Upper lobe of left lung (tissue), 6 donors: Measurements from ENCODE around the gene SEC14L2. TPM values are rescaled to one million over a fixed set of nuclear protein-coding genes. Genes with fewer than 3 reads are reported as not detected.

Source experiments
- ATAC-seq, 2 donors: fragments of 200-7000 bp; cut with Tn5 transposase; one replicate each; pipeline ENCODE4 v1.9.1; 2022; ENCODE audit warnings: mild to moderate bottlenecking in 2 of 2, moderate library complexity in 2 of 2; ENCODE audit not compliant: low FRiP score in 2 of 2
- DNase-seq, 2 donors: peaks; one replicate each; pipeline ENCODE4 v3.0.0-alpha.2; 2019 to 2020
- H3K27ac ChIP-seq, 4 donors: fragments of 200-600 bp; sonication (generic); one replicate each; pipeline ENCODE4 v1.5.1; 2016 to 2019
- H3K27me3 ChIP-seq, 4 donors: fragments of 200-600 bp; sonication (generic); one replicate each; pipeline ENCODE4 v1.5.1; 2017 to 2019
- H3K36me3 ChIP-seq, 4 donors: fragments of 200-600 bp; sonication (generic); one replicate each; pipeline ENCODE4 v1.5.1; 2016 to 2019
- H3K4me1 ChIP-seq, 4 donors: fragments of 200-600 bp; sonication (generic); one replicate each; pipeline ENCODE4 v1.5.1; 2018 to 2019
- H3K4me3 ChIP-seq, 4 donors: fragments of 200-600 bp; sonication (generic); one replicate each; pipeline ENCODE4 v1.5.1; 2017 to 2019; ENCODE audit warnings: mild to moderate bottlenecking in 2 of 4, moderate library complexity in 1 of 4
- H3K9me3 ChIP-seq, 4 donors: fragments of 200-600 bp; sonication (generic); one replicate each; pipeline ENCODE4 v1.5.1; 2018 to 2019
- CTCF ChIP-seq, 6 experiments: fragments of 450-650 bp in 4 of 6; fragments of 200-600 bp in 2 of 6; sonication (generic) in 2 of 6; IDR thresholded peaks; one replicate each; pipeline ENCODE4 v1.5.1; 2016 to 2019; ENCODE audit warnings: antibody characterized with exemption in 6 of 6
- EP300 ChIP-seq, 4 donors: sonication (generic); formaldehyde crosslinking; IDR thresholded peaks; one replicate each; pipeline ENCODE4 v1.5.1; 2017; ENCODE audit warnings: antibody characterized with exemption in 4 of 4, control low read depth in 2 of 4
- POLR2A ChIP-seq, 4 donors: fragments of 450-650 bp; IDR thresholded peaks; one replicate each; pipeline ENCODE4 v1.5.1; 2016 to 2017; ENCODE audit warnings: antibody characterized with exemption in 4 of 4, mild to moderate bottlenecking in 2 of 4
- POLR2AphosphoS5 ChIP-seq, 2 donors: sonication (generic); formaldehyde crosslinking; IDR thresholded peaks; one replicate each; pipeline ENCODE4 v1.5.1; 2017; ENCODE audit warnings: antibody characterized with exemption in 2 of 2
- WGBS, 2 donors: methylation state at CpG; one replicate each; pipeline ENCODE4 v1.1.5; 2017 to 2018; 5-methylcytosine and 5-hydroxymethylcytosine counted together
- total RNA-seq, 6 donors: library from RNA; depleted of rRNA in 4 of 6; stranded (reverse); fragments of >200 nt in 4 of 6; gene quantifications; one replicate each; pipeline versions ENCODE4 v1.1.0 to v1.2.1, GENCODE V29; 2016 to 2021
- donor health status: DM: no; HTN: no; CAD: no; lungs with moderate emphysema.
- donor health status: DM: no; HTN: yes; CAD: no; lungs with severe emphysema.

The SEC14L2 gene
- total RNA-seq, 6 donors from 2014 or later: 5.6 to 12.6 (median 8.4) TPM

DNA sequence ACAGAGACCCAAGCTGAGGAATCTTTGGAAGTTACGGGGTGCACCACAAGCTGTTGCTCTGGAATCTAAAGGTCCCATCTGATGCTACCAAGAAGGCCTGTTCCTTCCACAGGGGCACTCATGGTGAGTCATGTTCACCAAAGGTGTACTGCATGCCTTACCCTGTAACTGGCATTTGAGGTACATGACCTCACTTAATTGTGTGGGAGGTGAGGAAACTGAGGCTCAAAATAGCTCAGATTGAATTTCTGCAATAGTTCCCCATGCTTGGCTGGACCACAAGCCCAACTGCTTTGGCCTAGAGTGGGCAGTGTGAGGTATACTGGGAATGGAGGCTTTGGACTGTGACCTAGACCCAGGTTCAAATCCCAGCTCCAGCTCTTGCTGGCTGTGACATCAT lies 37.0 kb downstream of the SEC14L2 start:
- TF ChIP-seq EP300 (IDR thresholded peaks at IDR 0.05): no peak
- TF ChIP-seq POLR2AphosphoS5 (IDR thresholded peaks at IDR 0.05): no peak
- no peak for TF ChIP-seq POLR2A (IDR thresholded peaks at IDR 0.05)
- TF ChIP-seq CTCF (IDR thresholded peaks at IDR 0.05): no peak

GRCh38 chr22:30434843-30435242 lies 38.0 kb downstream of the SEC14L2 start:
- H3K9me3 ChIP-seq: no peaks in the 10 kb centered on the region
- peak overlapping the region; percentile 35 to 76 (median 67) for H3K27ac ChIP-seq
- DNase-seq (no peak), ATAC-seq (no peak)
- H3K27me3 ChIP-seq: no peaks in the 10 kb centered on the region
- no peaks in the 10 kb centered on the region for H3K36me3 ChIP-seq
- 90% methylated on average over 1 of the region's 1 CpG; no CpG with 5 or more reads in 1 of the 2 donors for WGBS, 2 donors
- no peaks in the 10 kb centered on the region for H3K4me1 ChIP-seq
- TF ChIP-seq POLR2AphosphoS5 (IDR thresholded peaks at IDR 0.05): no peak
- TF ChIP-seq EP300 (IDR thresholded peaks at IDR 0.05): no peak
- no peak for TF ChIP-seq POLR2A (IDR thresholded peaks at IDR 0.05)
- no peak for TF ChIP-seq CTCF (IDR thresholded peaks at IDR 0.05)
- H3K4me3 ChIP-seq: no peak overlapping the region

More for the DNA sequence above, 37.0 kb downstream of the SEC14L2 start:
- Histone ChIP-seq H3K4me1 (no peaks in the 10 kb centered on the region), H3K9me3 (no peaks in the 10 kb centered on the region), H3K27me3 (no peaks in the 10 kb centered on the region), H3K4me3 (no peak overlapping the region), H3K27ac (no peak overlapping the region), H3K36me3 (no peaks in the 10 kb centered on the region)
- ATAC-seq (no peak), DNase-seq (no peak)
- WGBS, 2 donors: 92 to 100% methylated on average over 1 of the region's 1 CpG

GRCh38 chr22:30435674-30436126 lies 38.9 kb downstream of the SEC14L2 start:
- DNase-seq (peak in 1 of 2 donors; percentile 54), ATAC-seq (no peak)
- Histone ChIP-seq H3K4me3 (no peak overlapping the region), H3K27ac (peak overlapping the region; percentile 35 to 76 (median 67)), H3K9me3 (no peaks in the 10 kb centered on the region), H3K4me1 (no peaks in the 10 kb centered on the region), H3K27me3 (no peaks in the 10 kb centered on the region), H3K36me3 (no peaks in the 10 kb centered on the region)
- TF ChIP-seq POLR2A (IDR thresholded peaks at IDR 0.05) (peak in 1 of 4 donors; percentile 40), CTCF (IDR thresholded peaks at IDR 0.05) (peak in 4 of 6 experiments; percentile 27 to 38 (median 32)), EP300 (IDR thresholded peaks at IDR 0.05) (peak in 2 of 4 donors; percentile 20 to 57), POLR2AphosphoS5 (IDR thresholded peaks at IDR 0.05) (no peak)
- WGBS, 2 donors: 49 to 61% methylated on average over 6 of the region's 6 CpGs

- H3K4me1 ChIP-seq: no peaks in the 10 kb centered on the region
- H3K9me3 ChIP-seq: no peaks in the 10 kb centered on the region
- H3K4me3 ChIP-seq: no peak overlapping the region
- peak overlapping the region in 3 of 4 donors; percentile 62 to 76 (median 72) for H3K27ac ChIP-seq
- H3K36me3 ChIP-seq: no peaks in the 10 kb centered on the region
- ATAC-seq (no peak), DNase-seq (no peak)
- TF ChIP-seq POLR2AphosphoS5 (IDR thresholded peaks at IDR 0.05) (no peak), POLR2A (IDR thresholded peaks at IDR 0.05) (no peak), CTCF (IDR thresholded peaks at IDR 0.05) (no peak), EP300 (IDR thresholded peaks at IDR 0.05) (no peak)
- no peaks in the 10 kb centered on the region for H3K27me3 ChIP-seq
- WGBS, 2 donors: 89 to 90% methylated on average over 2 of the region's 2 CpGs
These were observed 39.4 kb downstream of the SEC14L2 start for GRCh38 chr22:30436196-30436595.

DNA sequence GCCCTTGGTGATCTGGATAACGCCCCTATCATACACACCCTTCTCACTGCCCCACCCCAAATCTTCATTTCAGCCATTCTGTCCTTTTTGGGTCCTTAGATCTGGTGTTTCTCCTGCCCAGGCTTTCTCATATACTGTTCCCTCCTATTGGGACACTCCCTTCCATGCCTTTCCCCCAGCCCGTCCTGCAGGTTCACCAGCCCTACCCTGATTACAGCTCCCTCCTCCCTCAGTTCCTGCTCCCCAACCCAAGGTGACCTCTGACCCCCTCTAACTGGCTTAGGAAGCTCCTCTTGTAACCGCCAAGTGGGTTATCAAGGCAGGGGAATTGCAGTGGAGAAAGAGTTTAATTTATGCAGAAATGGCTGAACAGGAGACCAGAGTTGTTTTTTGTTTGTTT lies 41.7 kb downstream of the SEC14L2 start:
- ATAC-seq: no peak
- H3K36me3 ChIP-seq: no peaks in the 10 kb centered on the region
- H3K4me3 ChIP-seq: no peak overlapping the region
- H3K27me3 ChIP-seq: no peaks in the 10 kb centered on the region
- no peak for TF ChIP-seq CTCF (IDR thresholded peaks at IDR 0.05)
- no peak for TF ChIP-seq POLR2A (IDR thresholded peaks at IDR 0.05)
- TF ChIP-seq EP300 (IDR thresholded peaks at IDR 0.05): no peak
- TF ChIP-seq POLR2AphosphoS5 (IDR thresholded peaks at IDR 0.05): no peak
- no peaks in the 10 kb centered on the region for H3K4me1 ChIP-seq
- no peaks in the 10 kb centered on the region for H3K9me3 ChIP-seq
- WGBS, 2 donors: 78 to 90% methylated on average over 3 of the region's 3 CpGs
- DNase-seq: no peak
- no peak overlapping the region for H3K27ac ChIP-seq
